HG02943 (cell line): Measurements from ENCODE around the gene AQP6.
A peak's percentile ranks its signal among the peaks of the same experiment; 100 is the strongest.

Experiments used
- ATAC-seq: cut with Tn5 transposase; IDR thresholded peaks from one replicate; pipeline ENCODE4 v1.9.1; 2021; ENCODE audit warnings: mild to moderate bottlenecking, low read depth, moderate library complexity; ENCODE audit not compliant: unreplicated experiment

AQP6 gene

DNA sequence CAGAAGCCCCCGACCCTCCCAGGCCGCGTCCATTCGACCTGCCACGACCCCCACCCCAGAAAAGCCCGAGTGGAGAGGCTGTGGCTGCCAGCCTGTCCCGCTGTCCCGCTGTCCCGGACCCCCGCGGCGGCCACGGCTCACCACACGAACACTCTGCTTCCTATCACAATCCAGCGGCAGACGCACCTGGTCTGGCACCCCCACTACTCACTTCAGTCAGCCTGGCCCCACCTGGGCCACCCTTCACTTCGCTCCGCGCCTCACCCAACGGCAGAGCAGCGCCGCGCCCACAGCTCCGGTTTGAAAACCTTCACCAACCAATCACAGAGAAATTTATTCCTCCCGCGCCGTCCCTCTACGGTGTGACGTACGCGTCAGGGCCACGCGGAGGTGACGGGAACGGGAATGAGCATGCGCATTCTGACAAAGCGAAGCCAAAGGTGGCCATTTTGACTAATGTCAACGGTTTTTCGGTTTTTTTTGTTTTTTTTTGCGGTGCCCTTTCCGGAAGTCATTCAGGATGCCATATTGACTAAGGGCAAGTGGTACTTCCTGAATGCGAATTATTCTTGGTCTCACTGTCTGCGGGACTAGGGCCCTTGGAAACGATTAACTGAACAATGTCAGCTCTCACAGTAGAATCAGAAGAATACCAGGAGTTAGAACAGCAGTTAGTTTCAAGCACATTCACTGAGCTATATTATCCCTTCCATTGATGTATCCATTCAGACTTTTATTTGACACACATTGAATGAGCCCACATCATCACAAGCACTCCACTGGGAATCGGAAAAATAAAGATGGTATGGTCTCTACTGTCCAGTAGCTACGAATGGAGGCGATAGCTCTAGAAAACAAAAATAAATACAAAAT lies 52.7 kb downstream of the AQP6 start, which contains the start of gene RACGAP1:
TSS of gene RACGAP1 (minus strand) at position 308 of the 873 bp plus-strand sequence. CDS start 8,779 bp downstream, outside the sequence.
- ATAC-seq = peak; percentile 98

DNA sequence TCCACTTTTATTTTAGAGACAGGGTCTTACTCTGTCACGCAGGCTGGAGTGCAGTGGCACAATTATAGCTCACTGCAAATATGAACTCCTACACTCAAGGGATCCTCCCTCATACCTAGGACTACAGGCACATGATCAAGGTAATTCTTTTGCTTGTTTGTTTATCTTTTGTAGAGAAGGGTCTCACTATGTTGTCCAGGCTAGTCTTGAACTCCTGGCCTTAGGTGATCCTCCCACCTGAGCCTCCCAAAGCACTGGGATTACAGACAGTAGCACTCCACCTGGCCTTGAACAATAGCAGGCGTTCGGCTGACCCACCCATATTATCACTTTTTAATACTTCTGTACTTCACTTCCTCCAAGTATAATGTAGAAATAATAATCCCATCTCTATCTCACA lies 53.9 kb downstream of the AQP6 start:
- ATAC-seq = no peak
